ENCODE results near the gene CMTM6. TPM values are rescaled to one million over a fixed set of nuclear protein-coding genes. Genes with fewer than 3 reads are reported as not detected.
"Not testable (repeated sequence)": the region's sequence is repeated elsewhere in the genome, so short reads cannot be mapped to it uniquely, and the experiment has no call there.

The CMTM6 gene
- total RNA-seq, 1 donor from 2014 or later = 37.5 TPM

- no peak for DNase-seq (ENCODE audit: extremely low spot score, unreplicated experiment)
- H3K4me3 Mint-ChIP-seq = no peak overlapping the region
- H3K9me3 Mint-ChIP-seq = peaks cover 4% of the 10 kb centered on the region
- H3K4me1 Mint-ChIP-seq (ENCODE audit: unreplicated experiment) = peaks cover 6% of the 10 kb centered on the region
- no peak overlapping the region for H3K27ac Mint-ChIP-seq
- no peak for TF ChIP-seq CTCF (conservative IDR thresholded peaks at IDR 0.05)
- no peaks in the 10 kb centered on the region for H3K27me3 Mint-ChIP-seq
- H3K36me3 Mint-ChIP-seq = peaks cover 28% of the 10 kb centered on the region
These were observed 59.9 kb downstream of the CMTM6 start for GRCh38 chr3:32442766-32443165.

GRCh38 chr3:32440611-32441350 lies 61.9 kb downstream of the CMTM6 start:
- Mint-ChIP-seq H3K36me3 (peaks cover 16% of the 10 kb centered on the region), H3K9me3 (no peaks in the 10 kb centered on the region), H3K27me3 (peaks cover 3% of the 10 kb centered on the region), H3K4me1 (ENCODE audit: unreplicated experiment) (peaks cover 6% of the 10 kb centered on the region), H3K4me3 (no peak overlapping the region), H3K27ac (no peak overlapping the region)
- peak; percentile 31 for DNase-seq (ENCODE audit: extremely low spot score, unreplicated experiment)
- TF ChIP-seq CTCF (conservative IDR thresholded peaks at IDR 0.05) = no peak

DNA sequence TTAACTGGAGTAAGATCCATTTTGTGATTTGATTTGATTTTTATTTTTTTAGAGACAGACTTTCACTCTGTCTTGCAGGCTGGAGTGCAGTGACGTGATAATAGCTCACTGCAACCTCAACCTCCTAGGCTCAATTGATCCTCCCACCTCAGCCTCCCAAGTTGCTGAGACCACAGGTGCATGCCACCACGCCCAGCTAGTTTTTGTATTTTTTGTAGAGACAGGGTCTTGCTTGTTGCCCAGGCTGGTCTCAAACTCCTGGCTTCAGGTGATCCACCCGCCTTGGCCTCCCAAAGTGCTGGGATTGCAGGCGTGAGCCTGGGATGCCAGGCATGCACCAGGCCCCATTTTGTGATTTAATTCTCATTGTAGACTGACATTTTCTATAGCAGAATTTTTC lies 63.2 kb downstream of the CMTM6 start:
- H3K9me3 Mint-ChIP-seq; H3K4me3 Mint-ChIP-seq; H3K27me3 Mint-ChIP-seq; H3K4me1 Mint-ChIP-seq (ENCODE audit: unreplicated experiment); H3K27ac Mint-ChIP-seq: not testable (repeated sequence)
- H3K36me3 Mint-ChIP-seq = peaks cover 12% of the 10 kb centered on the region
- peak; percentile 42 for DNase-seq (ENCODE audit: extremely low spot score, unreplicated experiment)

GRCh38 chr3:32438596-32439344 lies 63.9 kb downstream of the CMTM6 start:
- DNase-seq (ENCODE audit: extremely low spot score, unreplicated experiment) = peak; percentile 20
- Mint-ChIP-seq H3K4me3 (no peak overlapping the region), H3K36me3 (peaks cover 12% of the 10 kb centered on the region), H3K9me3 (no peaks in the 10 kb centered on the region), H3K27me3 (peaks cover 3% of the 10 kb centered on the region), H3K4me1 (ENCODE audit: unreplicated experiment) (peaks cover 6% of the 10 kb centered on the region), H3K27ac (no peak overlapping the region)
- no peak for TF ChIP-seq CTCF (conservative IDR thresholded peaks at IDR 0.05)

- no peak for TF ChIP-seq CTCF (conservative IDR thresholded peaks at IDR 0.05)
- peaks cover 8% of the 10 kb centered on the region for H3K36me3 Mint-ChIP-seq
- peaks cover 7% of the 10 kb centered on the region for H3K4me1 Mint-ChIP-seq (ENCODE audit: unreplicated experiment)
- H3K27me3 Mint-ChIP-seq = peaks cover 3% of the 10 kb centered on the region
- H3K27ac Mint-ChIP-seq = no peak overlapping the region
- DNase-seq (ENCODE audit: extremely low spot score, unreplicated experiment) = peak; percentile 18
- H3K4me3 Mint-ChIP-seq = no peak overlapping the region
- H3K9me3 Mint-ChIP-seq = no peaks in the 10 kb centered on the region
These were observed 64.8 kb downstream of the CMTM6 start for GRCh38 chr3:32437896-32438295.

- peaks cover 3% of the 10 kb centered on the region for H3K27me3 Mint-ChIP-seq
- H3K4me3 Mint-ChIP-seq = no peak overlapping the region
- H3K4me1 Mint-ChIP-seq (ENCODE audit: unreplicated experiment) = peaks cover 10% of the 10 kb centered on the region
- peaks cover 7% of the 10 kb centered on the region for H3K36me3 Mint-ChIP-seq
- DNase-seq (ENCODE audit: extremely low spot score, unreplicated experiment) = peak; percentile 24
- no peaks in the 10 kb centered on the region for H3K9me3 Mint-ChIP-seq
- no peak overlapping the region for H3K27ac Mint-ChIP-seq
- no peak for TF ChIP-seq CTCF (conservative IDR thresholded peaks at IDR 0.05)
These were observed 65.8 kb downstream of the CMTM6 start for GRCh38 chr3:32436816-32437189.
